ENCODE measurements around the gene PIGS.

- TF ChIP-seq CTCF (IDR thresholded peaks at IDR 0.05) (no peak), POLR2A (IDR thresholded peaks at IDR 0.05) (no peak)
Measured at GRCh38 chr17:28520687-28521086, 50.6 kb downstream of the PIGS start.
